Right kidney (tissue), 1 donor: Measurements from ENCODE around the gene ABI1.
"Not testable (repeated sequence)": the region's sequence is repeated elsewhere in the genome, so short reads cannot be mapped to it uniquely, and the experiment has no call there.

Experiments used
- DNase-seq: peaks from one replicate; pipeline ENCODE4 v3.0.0-alpha.2; 2016

Gene ABI1

DNA sequence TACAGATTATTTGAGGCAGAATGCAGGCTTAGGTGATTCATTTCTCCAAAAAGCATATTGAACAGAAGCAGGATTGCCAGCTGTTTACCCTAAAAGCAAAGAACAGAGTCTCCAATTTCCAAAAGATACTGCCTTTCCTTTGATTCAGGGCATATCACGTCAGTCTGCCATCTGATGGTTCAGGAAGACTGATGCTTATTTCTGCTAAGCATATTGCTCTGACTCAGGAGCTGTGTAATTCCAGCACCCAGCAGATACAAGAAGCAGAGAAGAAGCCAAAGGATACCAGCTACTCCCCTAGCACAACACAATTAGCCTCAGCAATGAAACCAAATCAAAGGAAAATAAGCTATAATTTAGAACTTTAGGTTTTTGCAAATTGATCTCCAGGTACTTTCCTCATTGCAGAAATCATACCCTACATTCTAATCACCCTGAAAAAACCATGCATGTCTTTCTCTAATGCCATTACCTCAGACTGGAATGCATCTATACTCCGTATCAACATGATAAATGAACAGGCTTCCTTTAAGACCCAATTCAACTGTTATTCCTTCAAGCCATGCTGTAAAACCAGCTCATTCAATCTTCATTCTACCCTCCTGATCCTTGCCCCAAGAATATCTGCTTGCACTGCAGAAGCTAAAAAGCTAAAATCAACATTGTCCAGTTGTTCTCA, 55.1 kb downstream of the ABI1 start:
- no peak for DNase-seq

DNA sequence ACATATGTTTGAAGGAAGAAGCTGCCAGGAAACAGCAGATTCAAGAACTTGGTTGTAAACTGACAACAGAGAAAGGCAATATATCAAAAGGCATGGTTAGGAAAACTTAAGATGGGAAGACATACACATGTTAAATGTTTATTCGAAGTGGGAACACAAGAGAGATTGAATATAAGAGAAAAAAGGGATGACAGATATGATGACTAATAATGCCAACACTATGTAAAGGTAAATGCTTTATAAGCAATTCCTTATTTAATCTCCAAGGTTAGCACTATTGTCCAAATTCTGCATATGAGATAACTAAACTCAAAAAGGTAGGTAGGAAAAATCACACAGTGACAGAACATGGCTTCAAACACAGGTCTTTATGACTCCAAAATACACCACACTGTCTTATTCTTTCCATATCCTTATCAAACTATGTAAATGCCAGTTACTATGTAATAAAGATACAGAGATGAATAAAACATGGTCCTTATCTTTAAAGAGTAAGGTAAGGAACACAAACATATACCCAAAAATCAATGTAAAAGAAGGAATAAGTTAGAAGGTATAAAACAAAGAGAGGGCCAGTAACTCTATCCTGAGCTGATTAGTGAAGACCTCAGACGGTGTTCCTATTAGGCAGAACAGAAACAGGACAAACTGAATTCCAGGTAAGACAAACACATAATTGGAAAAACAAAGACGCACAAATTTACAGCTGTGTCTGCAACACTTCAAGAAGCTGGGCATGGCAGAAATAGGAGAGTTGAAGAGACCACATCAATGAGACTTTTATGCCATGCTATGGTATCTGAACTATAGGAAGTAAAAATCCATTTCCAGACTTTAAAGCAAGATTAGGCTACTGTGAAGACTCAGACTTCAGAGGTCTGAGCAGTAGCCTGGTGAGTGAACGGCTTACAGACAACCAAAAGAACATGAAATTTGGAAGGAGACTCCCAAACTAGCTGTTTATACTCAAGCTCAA, 56.1 kb downstream of the ABI1 start:
- no peak for DNase-seq

DNA sequence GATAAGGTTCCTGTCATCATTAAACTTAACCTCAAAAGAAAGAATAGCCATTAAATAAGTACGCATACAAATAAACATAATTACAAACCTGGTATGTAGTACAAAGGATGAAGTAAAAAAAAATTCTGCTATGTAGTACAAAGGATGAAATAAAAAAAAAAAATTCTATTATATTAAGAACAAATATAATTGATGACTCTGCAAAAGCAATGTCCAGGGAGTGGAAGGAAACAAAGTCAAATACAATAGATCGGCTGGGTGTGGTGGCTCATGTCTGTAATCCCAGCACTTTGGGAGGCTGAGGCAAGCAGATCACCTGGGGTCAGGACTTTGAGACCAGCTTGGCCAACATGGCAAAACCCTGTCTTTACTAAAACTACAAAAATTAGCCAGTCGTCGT, 56.9 kb downstream of the ABI1 start:
- no peak for DNase-seq

DNA sequence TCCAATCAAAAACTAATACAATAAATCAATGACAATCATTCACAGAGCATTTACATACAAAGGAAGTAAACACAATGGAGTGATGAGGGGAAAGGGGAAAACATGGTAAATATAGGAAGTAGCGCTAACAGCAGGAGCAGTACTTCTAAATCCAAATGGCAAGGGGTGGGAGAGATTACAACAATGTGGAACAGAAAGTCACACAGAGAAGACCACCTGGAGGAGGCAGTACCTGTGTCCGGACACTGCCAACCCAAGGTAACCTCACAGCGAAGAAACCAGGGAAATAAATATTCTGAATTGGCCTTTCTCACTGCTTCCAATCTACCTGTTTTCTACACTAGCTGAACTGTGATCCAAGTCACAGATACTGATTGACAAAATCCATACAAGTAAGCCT, 58.2 kb downstream of the ABI1 start:
- no peak for DNase-seq

DNA sequence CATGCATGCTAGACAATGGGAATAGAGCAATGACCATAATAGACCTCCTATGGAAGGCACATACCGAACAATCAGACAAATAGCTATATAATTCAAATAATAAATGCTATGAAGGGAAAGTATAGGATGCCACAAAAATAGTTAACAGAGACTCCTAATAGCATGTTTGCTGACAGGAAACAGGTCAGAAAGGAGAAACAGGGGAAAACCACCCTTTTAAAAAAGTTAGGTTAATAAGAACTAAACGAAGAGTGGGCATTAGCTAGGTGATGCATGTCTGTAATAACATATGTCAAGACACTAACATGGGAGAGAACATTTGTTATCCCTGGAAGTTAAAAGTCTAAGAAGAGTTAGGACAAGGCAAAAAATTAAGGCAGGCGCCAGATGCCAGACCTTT, 58.9 kb downstream of the ABI1 start:
- no peak for DNase-seq

DNA sequence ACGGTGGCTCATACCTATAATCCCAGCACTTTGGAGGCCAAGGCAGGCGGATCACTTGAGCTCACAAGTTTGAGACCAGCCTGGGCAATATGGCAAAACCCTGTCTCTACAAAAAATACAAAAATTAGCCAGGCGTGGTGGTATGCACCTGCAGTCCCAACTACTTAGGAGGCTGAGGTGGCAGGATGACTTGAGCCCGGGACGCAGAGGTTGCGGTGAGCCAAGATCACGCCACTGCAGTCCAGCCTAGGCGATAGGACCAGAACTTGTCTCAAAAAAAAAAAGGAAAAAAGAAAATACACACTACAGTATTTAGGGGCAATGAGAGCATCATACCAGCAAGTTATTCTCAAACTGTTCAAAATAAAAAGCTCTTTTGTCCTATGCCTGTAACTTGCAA, 59.5 kb downstream of the ABI1 start:
- no peak for DNase-seq

DNA sequence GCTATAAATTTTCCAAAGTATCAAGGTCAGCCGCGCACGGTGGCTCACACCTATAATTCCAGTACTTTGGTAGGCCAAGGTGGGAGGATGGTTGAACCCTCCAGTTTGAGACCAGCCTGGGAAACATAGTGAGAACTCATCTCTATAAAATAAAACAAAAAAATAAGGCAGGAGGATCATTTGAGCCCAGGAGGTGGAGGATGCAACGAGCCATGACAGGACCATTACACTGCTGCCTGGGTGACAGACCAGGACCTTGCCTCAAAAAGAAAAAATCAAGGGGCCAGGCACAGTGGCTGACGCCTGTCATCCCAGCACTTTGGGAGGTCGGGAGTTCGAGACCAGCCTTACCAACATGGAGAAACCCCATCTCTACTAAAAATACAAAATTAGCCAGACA, 60.3 kb downstream of the ABI1 start:
- no peak for DNase-seq

DNA sequence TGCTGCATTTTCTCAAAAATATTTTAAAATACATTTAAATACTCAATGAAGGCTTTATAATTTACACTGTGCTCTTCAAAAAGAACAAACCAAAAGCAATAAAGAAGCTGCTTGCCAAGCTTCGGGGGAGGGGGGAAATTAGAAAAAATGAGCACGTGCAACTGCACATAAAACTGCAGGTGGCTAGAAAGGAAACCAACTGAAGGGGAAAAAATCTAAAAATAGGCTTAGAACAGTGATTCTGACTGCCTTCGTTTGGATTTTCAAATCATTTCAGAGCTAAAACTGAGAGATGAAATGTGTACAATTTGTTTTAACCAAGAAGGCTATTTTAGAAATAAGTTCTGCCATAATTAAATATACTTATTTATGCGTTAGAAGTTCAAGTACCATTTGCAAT, 61.4 kb downstream of the ABI1 start:
- DNase-seq = no peak

DNA sequence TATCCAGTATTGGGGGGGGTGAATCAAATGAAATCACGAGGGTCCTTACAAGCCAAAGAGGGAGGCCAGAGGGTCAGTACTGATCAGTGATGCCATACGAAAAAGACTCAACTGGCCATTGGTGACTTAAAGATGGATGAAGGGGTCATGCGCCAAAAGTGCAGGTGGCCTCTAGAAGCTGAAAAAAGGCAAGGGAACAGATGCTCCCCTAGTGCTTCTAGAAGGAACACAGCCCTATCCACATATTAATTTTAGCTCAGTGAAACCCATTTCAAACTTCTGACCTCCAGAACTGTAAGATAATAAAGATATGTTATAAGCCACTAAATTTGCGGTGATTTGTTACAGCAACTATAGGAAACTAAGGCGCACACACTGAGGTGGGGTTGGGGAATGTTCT, 62.5 kb downstream of the ABI1 start:
- no peak for DNase-seq

DNA sequence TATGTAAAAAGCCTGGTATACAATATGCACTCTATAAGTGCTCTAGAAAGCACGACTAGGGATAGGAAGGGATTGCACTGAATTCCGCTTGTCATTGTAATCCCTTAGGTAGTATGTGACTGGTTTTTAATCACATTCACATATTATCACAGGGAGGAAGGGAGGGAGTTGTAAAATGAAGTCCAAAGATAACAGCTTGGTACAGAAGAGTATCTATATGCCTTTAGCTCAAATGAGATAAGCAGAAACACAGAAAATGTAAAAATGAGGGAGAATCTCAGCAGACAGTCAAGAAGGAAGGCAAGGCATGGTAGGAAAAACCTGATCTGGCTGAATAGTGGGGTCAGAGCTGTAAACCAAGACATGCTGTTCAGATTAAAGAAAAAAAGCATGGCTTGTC, 63.4 kb downstream of the ABI1 start:
- no peak for DNase-seq

DNA sequence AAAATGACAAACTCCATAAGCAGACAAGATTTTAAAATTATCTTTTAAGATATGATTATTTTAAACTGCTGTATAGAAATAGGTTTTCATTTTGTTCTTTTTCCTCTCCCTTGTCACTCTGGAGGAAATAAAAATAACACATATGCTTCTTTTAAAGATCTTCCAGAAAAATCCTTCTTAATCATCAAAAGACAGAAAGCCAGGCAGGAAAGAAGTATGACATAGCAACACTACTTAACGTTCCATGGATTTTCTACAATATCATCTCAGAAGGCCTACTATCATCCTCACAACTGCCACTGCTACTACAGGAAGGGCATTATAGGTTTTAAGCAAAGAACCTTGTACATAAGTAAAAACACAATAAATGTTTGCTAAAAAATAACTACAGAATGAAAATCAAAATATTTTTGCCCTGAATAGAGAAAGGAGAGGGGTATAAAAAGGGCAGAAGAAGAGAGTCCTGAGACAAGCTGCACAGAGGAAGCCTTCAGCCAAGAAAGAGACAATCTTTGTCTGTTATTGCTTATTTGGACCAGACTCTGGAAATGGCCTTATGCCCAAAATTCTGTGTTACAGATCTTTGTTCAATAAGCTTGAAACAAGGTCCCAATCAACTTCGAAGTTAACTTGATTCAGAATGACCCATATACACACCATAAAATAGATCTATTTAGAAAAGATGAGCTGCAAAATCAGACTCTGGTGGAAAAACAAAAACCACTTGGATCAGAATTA, 67.8 kb downstream of the ABI1 start:
- no peak for DNase-seq

DNA sequence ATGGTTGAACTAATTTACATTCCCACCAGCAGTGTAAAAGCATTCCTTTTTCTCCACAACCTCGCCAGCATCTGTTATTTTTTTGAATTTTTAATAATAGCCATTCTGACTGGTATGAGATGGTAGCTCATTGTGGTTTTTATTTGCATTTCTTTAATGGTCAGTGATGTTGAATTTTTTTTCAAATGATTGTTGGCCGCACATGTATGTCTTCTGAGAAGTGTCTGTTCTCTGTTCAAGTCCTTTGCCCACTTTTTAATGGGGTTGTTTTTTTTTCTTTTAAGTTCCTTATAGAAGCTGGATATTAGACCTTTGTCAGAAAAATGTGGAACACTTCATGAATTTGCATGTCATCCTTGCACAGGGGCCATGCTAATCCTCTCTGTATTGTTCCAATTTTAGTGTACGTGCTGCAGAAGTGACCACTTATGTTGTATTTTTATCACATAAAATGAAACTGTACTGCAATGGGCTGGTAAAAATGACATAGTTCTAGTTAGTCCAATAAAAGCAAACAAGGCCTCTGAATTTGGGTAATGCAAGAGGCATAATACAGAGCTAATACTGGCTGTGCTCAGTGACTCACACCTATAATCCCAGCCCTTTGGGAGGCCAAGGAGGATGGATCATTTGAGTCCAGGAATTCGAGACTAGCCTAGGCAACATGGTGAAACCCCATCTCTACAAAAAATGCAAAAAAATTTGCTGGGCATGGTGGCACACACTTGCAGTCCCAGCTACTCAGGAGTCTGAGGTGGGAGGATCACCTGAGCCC, 70.3 kb downstream of the ABI1 start:
- no peak for DNase-seq

DNA sequence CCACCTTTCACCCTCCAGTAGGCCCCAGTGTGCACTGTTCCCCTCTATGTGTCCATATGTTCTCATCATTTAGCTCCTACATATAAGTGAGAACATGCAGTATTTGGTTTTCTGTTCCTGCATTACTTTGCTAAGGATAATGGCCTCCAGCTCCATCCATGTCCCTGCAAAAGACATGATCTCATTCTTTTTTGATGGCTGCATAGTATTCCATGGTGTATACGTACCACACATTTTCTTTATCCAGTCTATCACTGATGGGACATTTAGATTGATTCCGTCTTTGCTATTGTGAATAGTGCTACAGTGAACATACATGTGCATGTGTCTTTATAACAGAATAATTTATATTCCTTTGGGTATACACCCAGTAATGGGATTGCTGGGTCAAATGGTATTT, 71.0 kb downstream of the ABI1 start:
- not testable (repeated sequence) for DNase-seq

DNA sequence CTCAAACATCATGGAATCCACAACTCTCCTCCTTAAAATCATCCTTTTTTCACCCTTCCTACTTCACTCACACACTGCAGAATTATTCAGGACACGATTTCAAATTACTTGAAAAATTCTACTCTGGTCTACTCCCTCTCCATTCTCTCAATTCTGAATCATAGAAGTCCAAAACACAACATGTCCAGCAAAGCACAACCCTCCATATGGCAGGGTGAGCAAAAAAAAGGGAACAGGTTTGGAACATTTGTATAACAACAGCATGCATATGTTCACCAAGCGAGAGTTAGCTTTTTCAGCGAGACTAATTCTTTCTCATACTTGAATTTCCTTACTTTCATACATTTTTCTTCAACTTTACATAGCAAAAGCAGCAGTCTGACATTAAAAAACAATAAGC, 73.4 kb downstream of the ABI1 start:
- no peak for DNase-seq

DNA sequence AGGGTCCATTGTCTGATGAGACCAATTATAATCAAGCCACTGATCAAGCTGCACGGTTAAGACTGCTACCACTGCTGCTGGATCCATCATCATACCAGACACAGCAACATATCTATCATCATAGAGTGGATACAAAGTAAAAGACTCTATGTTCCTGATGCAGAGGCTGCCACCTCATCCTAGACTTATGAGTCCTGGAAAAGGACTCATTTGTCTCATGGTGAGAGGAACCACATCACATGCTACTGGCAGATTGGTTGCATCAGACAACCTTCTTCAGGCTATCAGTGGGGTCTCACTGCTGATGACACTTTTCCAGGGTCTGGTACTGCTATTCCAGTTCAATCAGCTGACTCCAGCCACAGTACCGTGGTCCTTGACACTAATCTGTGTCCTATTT, 79.0 kb downstream of the ABI1 start:
- no peak for DNase-seq

DNA sequence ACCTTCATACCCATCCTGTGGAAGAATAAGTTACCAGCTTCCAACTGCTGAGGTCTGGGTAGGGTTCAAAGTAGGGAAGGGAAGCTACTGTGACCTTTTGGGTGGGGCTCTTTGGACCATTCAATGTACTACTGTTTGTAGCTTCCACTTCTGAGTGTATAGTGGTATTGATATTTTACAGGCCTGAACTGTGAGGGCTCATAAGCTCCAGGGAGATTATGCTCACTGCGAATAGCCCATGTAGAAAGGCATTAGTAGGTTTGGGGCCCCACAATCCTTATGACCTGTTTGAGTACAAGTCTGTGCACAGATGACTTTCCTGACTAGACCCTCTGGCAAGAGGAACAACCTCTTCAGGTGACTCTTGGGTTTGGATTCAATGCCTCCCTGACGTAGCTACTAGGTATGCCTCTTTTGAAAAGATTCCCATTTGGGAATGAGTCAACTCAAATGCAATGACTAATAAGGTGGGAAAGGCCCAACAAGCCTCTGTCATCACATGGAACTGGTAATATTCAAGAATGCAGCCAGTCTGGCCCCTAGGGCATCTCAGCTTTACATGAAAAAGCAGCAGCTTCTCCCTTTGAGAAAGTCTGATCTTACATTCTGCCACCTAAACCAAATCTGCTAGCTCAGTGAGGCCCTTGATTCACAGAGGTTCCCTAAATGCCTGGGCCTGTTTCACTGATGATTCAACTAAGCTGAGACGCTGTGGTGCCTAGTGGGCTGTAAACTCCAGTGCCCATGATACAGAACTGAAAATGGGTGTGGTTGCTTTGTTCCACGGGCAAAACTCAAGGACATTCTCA, 79.8 kb downstream of the ABI1 start:
- no peak for DNase-seq

DNA sequence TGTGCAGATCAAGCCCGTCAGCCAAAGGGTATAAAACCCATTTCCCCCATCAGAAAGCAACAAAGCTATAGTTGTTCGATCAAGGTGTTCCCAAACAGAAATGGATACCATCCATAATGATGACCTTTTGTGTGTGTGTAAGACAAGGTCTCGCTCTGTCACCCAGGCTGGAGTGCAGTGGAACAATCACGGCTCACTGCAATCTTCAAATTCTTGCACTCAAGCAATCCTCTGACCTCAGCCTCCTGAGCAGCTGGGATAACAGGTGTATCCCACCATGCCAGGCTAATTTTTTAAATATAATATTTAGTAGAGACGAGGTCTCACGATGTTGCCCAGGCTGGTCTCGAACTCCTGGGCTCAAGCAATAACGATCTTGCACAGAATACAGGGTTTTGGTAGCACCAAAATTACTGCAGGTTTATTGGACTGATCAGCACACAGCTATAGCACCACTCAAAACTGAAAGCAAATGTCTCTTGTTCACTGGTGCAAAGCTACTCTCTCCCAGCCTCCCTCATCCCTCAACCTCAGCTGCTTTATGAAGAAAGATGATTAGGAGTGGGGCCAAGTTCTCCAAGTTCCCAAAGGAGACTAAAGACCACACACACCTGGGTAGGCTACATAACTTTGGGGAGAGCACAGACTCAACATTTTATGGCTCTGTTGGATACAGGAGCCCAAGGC, 80.5 kb downstream of the ABI1 start:
- DNase-seq = no peak

DNA sequence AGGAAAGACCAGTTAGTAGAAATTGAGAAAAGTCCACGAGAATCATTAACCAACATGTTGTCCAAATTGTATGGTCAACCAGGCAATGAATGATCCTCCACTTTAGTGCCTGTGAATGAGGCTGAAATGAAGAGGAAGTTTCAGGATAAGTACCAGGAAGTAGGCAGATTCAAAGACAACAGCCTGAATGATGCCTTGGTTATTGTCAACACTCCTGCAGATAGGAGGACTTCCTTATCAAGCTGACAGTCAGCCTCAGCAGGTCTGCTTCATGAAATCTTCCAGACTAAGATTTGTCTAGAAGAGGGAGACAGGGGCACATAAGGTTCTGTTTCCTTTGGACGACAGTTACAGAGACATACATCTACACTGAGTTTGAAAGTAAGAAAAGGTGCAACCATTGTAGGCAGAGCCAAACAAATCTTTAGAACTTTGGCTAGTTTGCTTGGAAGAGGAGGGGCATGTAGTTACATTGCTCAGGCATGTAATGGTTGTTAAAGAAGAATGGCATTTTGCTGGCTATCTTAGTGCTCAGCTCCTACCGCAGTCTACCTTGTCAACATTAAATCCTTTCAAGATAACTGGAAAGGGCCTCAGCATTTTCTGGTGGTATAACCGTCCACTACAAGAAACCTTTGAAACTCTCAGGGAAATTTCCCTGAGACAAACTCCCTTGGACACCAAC, 81.4 kb downstream of the ABI1 start:
- no peak for DNase-seq

DNA sequence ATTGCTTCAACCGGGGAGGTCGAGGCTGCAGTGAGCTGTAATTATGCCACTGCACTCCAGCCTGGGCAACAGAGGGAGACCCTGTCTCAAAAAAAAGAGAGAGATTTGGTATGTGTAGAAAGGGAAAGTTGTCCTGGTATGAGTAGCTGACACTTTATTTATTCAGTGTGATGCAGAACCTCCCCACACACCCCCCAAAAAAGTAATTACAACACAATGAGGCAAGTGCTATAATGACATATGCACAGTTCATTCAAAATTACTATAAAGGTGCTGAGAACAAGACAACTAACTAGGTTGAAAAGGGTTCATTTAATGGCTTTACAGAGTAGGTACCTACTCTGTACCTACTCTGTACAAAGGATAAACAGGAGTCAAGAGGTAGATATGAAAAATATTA, 83.1 kb downstream of the ABI1 start:
- no peak for DNase-seq

DNA sequence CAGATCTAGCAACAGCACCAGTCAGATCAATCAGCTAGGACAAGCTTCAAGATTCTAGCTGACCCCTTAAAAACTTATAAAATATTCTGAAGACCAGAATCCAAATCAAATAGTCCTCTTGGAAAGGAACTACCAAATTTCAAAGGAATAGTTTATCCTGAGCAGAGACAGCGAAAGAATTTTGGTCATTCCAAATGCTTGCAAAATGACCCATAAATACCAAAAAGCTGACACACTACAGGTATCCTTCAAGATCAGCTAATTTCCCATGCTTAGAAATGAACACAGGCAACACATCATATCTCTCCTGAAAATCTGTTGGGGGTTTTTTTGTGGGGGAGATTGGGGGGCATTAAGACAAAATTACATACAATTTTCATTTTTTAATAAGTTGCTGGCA, 84.5 kb downstream of the ABI1 start:
- DNase-seq = no peak
